Stimulated activated CD4-positive, alpha-beta T cell treated with anti-CD3 and anti-CD28 coated beads, Interleukin-4, amount 100 ng/mL, for 48 hours (primary cell): ENCODE results near the gene CISD3.

ENCODE experiments used
- DNase-seq, 2 donors: peaks; one replicate each; pipeline ENCODE4 v3.0.0-alpha.2; 2020; ENCODE audit warnings: low read depth in 2 of 2

CISD3 gene

GRCh38 chr17:38727736-38728135, 2.4 kb upstream of the CISD3 start:
- DNase-seq: peak; percentile 68 to 76

DNA sequence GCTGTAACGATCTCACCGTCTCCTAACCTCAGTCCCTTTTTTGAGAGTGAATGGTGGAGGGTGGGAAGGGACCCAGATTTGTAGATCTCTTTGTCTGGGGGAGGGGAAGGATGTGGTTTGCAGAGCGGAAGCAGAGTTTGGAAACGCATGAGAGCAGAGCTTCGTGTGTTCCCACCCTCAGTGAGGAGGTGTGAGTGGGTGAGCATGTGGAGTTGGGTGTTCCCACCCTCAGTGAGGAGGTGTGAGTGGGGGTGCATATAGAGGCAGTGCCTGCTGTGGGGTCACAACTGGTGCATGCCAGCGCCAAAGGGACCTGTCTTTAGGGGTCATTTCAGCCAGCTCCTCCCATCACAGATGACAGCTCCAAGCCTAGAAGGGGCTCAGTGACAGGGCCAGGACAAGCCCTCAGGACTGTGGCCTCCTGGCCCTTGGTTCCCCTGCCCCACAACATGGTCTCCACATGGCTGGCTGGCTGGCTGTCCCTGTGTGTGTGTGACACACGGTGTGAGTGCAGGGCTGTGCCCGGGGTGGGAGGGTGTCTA, 1.8 kb upstream of the CISD3 start:
- no peak for DNase-seq

GRCh38 chr17:38729368-38729885, 714 bp upstream of the CISD3 start:
- DNase-seq: no peak

DNA sequence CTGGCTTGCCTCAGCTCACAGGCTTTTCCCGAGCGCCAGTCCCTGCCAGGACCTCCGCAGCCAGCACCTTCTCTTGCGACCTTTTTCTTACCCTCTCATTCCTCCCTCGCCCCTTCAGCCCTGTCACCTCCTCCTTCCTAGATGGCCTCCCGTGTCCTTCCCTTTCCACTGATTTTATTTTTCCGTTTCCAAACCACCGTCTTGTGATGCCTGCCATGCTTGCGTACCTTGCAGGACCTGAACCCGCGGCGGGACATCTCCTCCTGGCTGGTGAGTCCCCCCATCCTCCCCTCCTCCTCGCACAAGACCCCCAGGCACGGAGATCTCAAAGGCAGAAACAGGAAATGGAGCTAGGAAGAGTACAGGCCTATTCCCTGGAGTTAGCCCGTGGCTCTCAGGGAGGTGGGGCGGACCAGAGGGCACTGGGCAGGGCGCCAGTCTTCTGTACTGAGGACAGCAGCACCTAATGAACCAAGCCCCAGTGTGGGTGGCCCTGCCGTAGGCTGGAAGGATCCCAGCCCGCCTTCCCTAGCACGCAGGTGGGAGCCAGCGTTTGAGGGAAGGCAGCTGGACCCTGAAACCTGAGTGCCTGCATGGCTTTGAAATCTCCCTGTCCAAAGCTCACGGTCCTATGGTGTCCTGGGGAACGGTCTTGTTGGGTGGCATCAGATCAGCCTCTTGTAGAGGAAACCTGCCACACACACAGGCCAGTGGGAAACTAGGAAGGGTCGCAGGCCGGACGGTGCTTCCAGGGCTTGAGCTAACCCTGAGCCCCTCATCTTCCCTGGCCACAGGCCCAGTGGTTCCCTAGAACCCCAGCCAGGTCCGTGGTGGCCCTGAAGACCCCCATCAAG, 612 bp downstream of the CISD3 start:
- no peak for DNase-seq

DNA sequence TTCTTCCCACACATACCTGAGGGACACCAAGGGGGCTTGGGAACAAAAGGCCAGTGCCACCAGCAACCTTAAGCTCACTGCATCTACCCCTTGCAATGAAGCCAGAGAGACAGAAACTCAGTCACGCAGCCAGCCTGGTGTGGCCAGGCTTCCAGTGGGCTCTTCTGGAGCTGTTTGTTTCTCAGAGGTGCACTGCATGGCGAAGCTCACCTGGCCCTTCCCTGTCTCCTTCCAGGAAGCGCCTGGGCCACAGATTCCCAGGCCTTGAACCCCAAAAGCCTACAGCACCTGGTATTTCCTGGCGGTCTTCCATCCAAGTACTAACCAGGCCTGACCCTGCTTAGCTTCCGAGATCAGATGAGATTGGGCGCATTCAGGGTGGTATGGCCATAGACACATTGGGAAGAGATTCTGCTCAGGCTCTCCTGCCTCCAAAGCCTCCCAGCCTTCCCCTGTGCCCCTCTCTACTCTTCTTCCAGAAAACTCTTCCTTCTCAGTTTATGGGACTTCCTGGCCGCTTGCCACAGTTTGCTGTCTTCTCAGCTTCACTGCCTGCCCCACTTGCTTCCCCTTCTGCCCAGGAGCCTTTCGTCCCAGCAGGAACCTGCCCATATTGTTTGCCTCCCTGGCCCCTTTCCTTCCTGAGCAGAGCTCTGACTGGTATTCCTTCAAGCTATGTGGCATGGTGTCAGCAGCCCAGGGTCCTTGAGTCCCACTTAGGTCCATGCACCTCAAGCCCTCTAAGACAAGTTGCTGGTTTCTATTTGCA, 1.6 kb downstream of the CISD3 start:
- no peak for DNase-seq

GRCh38 chr17:38732376-38733281, 2.5 kb downstream of the CISD3 start:
- no peak for DNase-seq

DNA sequence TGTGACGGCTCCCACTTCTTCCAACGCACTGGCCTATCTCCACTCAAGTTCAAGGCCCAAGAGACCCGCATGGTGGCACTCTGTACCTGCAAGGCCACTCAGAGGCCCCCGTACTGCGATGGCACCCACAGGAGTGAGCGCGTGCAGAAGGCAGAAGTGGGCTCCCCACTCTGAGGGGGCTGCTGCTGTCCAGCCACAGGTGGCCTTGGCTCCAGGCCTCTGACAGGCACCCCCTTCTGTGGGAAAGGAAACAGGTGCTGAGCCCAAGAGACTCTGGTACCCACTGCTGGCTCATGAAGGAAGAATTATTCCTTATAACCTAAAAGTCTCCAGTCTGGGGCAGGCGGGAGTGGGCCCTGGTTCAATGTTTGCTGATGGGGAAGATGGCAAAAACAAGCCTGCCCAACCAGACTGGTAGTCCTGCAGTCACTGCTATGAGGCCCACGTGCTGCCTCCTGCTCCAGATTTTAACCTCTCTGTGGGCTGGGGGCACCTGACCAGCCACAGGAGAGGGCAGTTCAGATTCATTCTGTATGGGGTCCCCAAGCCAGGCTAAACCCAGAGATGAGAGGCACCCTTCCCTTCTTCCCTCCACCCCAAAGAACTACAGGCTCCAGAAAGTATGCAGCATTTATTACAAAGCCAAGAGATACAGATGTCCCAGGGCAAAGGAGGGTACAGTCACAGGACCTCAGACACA, 3.3 kb downstream of the CISD3 start:
- DNase-seq: no peak

DNA sequence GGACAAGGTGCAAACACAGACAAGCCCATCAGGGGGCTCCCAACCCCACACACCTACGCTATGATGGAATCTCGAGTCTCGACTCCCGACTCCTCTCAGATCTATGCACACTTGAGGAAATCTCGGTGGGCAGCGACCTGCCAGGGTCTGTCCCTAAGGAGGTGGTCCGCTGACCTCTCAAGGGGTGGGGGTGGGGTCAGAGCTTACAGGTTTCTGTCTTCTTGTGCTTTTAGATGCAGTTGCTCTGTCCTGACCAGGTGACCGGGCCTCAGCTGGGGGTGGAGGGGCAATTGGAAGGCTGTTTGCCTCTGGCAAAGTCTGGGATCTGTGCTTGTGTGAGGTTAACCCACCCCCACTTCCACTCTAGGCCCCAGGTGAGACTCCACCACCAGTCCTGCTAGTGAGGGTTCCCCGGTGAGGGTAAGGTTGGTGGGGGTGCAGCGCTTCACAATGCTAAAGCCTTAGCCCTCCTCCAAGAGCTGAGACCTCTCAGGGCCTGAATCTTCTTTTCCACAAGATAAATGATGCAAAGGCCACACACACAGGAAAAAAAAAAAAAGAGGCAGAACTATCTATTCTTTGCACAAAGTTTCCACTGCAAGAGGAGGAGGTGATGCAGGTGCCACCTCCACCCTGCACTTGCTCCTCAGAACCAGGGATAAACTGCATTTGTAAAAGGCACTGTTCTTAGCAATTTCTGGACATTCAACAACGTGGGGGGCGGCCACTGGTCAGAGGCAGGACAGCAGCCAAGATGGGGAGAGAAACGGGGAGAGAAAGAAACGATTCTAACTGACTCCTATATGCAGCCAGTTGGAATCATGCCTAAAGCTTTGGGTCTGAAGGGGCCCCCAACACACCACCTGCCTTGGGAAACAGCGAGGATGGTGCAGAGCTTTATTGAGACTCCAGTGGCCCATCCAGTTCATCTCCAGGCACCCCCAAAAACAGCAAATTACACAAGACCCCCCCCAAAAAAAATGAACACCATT, 4.1 kb downstream of the CISD3 start:
- no peak for DNase-seq

- DNase-seq: peak; percentile 60 to 75
These were observed 5.2 kb downstream of the CISD3 start for GRCh38 chr17:38735161-38735997.

- no peak for DNase-seq
These were observed 8.0 kb downstream of the CISD3 start for GRCh38 chr17:38738007-38738662.

GRCh38 chr17:38738686-38739085, 8.5 kb downstream of the CISD3 start:
- DNase-seq: no peak

DNA sequence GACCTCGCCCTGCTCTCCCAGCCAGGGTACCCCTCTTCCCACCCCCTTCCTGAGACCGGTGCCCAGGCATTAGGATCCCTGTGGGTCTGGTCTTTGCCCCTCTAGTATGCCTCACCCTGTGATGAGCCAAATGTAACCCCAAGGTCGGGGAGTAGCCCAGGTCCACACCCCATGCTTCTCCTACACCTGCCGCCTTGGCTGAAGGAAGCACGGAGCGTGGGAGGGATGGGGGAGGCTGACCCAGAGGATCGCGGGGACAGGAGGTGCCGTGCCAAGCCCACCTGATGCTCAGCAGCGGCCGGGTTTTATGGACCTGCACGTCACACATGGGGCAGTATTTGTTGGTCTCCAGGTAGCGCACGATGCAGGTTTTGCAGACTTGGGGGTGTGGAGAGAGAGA, 9.2 kb downstream of the CISD3 start:
- DNase-seq: no peak

DNA sequence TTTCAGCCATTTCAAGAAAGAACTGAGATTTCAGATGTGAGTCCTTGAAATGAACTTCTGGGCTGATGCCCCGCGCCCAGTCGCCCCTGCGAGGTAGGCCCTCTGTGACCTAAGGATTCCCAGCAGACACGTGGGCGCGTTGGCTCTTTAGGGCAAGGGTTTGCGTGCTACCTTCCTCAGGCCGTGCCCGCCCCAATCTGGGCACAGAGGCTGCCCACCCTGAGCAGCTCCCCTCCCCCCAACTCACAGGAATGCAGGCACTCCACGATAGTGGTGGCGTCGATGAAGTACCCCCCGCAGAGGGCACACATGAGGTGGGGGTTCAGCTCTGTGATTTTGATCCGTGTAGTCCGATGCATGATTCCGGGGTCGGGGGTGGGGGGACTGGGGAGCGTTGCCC, 9.9 kb downstream of the CISD3 start:
- DNase-seq: no peak

GRCh38 chr17:38740806-38741205, 10.7 kb downstream of the CISD3 start:
- DNase-seq: no peak

DNA sequence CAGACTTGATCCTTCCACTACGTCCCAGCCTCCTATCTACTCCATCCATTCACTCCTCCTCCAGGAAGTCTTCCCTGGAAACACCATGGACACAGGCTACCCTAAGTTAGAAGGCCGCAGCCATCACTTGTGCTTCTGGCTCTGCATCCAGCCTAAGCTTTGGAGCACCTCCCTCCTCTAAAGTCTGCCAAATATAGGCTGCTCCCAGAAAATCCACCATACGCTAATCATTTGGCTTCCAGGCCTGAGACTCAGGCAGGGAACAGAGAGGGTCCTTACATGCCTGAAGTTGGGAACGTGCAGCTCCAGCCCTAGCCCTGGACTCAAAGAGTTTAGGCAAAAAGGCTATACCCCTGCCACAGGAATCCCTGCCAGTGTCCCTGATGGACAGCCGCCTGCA, 11.3 kb downstream of the CISD3 start:
- DNase-seq: no peak

DNA sequence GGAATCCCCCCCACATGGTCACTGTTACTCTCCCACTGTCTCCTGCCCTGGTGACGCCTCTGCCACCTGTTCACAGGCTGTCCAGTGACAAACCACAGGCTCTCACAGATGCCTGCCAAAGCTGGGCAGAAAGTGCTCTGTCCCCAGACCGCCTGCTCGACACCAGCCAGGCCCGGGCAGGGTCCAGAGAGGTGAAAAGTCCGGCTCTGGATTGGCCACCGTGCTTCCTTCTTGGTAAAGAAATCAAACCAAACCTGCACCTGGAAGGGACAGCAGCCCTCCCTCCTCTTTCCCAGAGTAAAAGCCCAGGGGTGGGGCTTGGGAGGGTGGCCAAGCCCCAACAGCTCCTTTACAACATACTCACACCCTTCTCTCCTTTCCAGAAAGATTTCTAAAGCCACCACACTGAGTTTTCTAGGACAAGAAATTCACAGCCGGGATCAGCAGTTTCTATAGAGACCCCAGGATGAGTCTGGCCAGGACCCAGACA, 11.8 kb downstream of the CISD3 start:
- no peak for DNase-seq

DNA sequence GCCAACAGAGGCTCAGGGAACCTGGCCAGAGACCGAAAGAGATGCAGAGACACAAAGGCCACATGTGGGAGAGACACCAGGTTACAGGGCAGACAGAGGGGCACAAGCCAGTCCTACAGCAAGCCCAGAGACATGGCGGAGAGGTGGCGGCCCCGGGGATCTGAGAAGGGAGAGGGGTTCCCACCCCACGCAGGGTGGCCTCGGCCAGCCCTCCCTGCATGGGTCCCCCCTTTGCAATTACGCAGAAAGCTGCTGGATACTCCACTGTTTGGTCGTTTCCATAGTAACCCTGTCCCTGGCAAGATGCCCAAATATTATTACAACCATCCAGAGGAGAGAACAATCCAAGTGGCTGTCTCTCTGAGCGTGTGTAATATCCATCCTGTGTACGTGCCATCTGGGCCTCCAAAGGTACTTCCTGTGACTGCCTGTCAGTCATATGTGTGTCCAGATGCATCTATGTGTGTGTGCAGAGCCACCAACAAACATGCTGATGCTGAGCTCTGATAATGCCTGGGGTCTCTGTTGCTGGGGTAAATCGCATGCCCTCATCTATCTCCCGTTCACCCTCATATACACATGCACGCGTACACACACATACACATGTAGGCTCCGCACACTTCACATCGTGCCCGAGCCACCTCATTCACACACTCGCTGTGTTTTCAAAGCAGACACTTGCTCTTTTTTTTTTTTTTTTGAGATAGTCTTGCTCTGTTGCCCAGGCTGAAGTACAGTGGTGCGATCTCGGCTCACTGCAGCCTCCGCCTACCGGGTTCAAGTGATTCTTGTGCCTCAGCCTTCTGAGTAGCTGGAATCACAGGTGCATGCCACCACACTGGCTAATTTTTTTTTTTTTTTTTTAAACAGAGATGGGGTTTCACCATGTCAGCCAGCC, 12.5 kb downstream of the CISD3 start:
- no peak for DNase-seq
